ENCODE measurements around the gene FKBP15. TPM values are rescaled to one million over a fixed set of nuclear protein-coding genes. Genes with fewer than 3 reads are reported as not detected.

The FKBP15 gene
- total RNA-seq, 1 experiment from 2014 or later = 18.5 TPM

DNA sequence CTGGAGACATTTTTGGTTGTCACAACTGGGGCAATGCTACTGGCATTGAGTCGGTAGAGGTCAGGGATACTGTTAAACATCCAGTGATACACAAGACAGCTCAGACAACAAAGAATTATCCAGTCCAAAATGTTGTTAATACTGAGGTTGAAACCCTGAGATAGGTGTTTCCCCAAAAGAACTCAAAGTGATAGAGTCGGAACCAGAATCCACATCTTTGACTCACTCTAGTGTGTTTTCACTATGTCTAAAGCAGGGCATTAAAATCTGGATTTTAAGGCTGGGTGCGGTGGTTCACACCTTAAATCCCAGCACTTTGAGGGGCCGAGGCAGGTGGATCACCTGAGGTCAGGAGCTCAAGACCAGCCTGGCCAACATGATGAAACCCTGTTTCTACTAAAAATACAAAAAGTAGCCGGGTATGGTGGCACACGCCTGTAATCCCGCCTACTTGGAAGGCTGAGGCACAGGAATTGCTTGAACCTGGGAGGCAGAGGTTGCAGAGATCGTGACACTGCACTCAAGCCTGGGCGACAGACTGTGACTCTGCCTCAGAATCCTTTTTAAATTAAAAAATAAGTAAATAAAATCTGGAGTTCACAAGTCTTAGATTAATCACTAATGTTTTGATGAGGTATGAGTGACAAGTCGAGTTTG, 17.3 kb upstream of the FKBP15 start:
- no peaks in the 10 kb centered on the region for H3K4me1 Mint-ChIP-seq
- Histone ChIP-seq H4K5ac (ENCODE audit: insufficient read length, low read depth, low read length) (no peak overlapping the region), H2BK15ac (ENCODE audit: low read depth, low read length) (no peak overlapping the region), H3K18ac (ENCODE audit: insufficient read length, low read depth, low read length) (no peak overlapping the region), H2BK5ac (ENCODE audit: insufficient read length, low read length) (no peak overlapping the region), H4K91ac (ENCODE audit: insufficient read length, low read depth, low read length) (no peak overlapping the region), H3T11ph (ENCODE audit: low read length) (no peak overlapping the region), H2BK120ac (ENCODE audit: low read depth, low read length, poor library complexity, severe bottlenecking) (no peak overlapping the region), H3K9me3 (ENCODE audit: control insufficient read depth, low read depth, low read length) (no peaks in the 10 kb centered on the region), H3K23ac (ENCODE audit: insufficient read length, low read depth, low read length) (no peak overlapping the region), H3K4ac (ENCODE audit: low read depth, low read length) (no peak overlapping the region), H2BK20ac (ENCODE audit: low read depth, low read length, poor library complexity, severe bottlenecking) (no peak overlapping the region), H3K27me3 (ENCODE audit: insufficient read depth, low read length) (no peaks in the 10 kb centered on the region), H3K79me2 (ENCODE audit: insufficient read depth, low read length) (0 out of 2 replicates have a peak, but pooled peaks cover 2% of the 10 kb centered on the region), H4K20me1 (ENCODE audit: control insufficient read depth, insufficient read depth, insufficient read length) (no peaks in the 10 kb centered on the region), H2AK5ac (ENCODE audit: insufficient read length, low read length) (no peak overlapping the region), H3K4me1 (ENCODE audit: insufficient read depth, low read length) (no peaks in the 10 kb centered on the region), H3K14ac (ENCODE audit: insufficient read depth, low read length) (no peak overlapping the region), H2BK12ac (ENCODE audit: insufficient read length, low read depth, low read length) (no peak overlapping the region), H3K4me2 (ENCODE audit: insufficient read depth, insufficient read length, low read length) (no peak overlapping the region), H3K79me1 (ENCODE audit: insufficient read depth, low read depth, low read length, poor library complexity, severe bottlenecking) (no peaks in the 10 kb centered on the region), H3K56ac (ENCODE audit: insufficient read length, low read depth, low read length) (no peak overlapping the region), H3K23me2 (ENCODE audit: insufficient read length, low read depth, low read length, poor library complexity, severe bottlenecking) (no peaks in the 10 kb centered on the region), H3K27ac (ENCODE audit: insufficient read length, low read depth, low read length) (no peak overlapping the region), H2AFZ (ENCODE audit: low read length) (no peak overlapping the region), H4K8ac (replicated peaks; ENCODE audit: insufficient read length, low read depth, low read length) (no peak overlapping the region), H3K9ac (ENCODE audit: extremely low read depth, insufficient read length, low read length) (no peak overlapping the region)
- no peaks in the 10 kb centered on the region for H3K9me3 Mint-ChIP-seq
- no CpG with 5 or more reads among the region's 10 CpGs for WGBS (ENCODE audit: extremely low coverage, insufficient read length, low lambda C conversion rate)
- no peaks in the 10 kb centered on the region; a peak in 1 of 7 replicates for H3K36me3 Mint-ChIP-seq (ENCODE audit: insufficient read depth in 1 of 3, low read depth in 3 of 3)
- no peak overlapping the region for H3K4me3 Mint-ChIP-seq
- DNase-seq = no peak
- TF ChIP-seq, protein P1, sequence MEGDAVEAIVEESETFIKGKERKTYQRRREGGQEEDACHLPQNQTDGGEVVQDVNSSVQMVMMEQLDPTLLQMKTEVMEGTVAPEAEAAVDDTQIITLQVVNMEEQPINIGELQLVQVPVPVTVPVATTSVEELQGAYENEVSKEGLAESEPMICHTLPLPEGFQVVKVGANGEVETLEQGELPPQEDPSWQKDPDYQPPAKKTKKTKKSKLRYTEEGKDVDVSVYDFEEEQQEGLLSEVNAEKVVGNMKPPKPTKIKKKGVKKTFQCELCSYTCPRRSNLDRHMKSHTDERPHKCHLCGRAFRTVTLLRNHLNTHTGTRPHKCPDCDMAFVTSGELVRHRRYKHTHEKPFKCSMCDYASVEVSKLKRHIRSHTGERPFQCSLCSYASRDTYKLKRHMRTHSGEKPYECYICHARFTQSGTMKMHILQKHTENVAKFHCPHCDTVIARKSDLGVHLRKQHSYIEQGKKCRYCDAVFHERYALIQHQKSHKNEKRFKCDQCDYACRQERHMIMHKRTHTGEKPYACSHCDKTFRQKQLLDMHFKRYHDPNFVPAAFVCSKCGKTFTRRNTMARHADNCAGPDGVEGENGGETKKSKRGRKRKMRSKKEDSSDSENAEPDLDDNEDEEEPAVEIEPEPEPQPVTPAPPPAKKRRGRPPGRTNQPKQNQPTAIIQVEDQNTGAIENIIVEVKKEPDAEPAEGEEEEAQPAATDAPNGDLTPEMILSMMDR (conservative IDR thresholded peaks at IDR 0.05) = no peak
- H3K27ac Mint-ChIP-seq = no peak overlapping the region
- no peaks in the 10 kb centered on the region for H3K27me3 Mint-ChIP-seq (ENCODE audit: low read depth)
